GM20000 (cell line): ENCODE measurements around the gene KRT86.
A peak's percentile ranks its signal among the peaks of the same experiment; 100 is the strongest.

Experiments
- DNase-seq: peaks from one replicate; pipeline ENCODE4 v3.0.0; 2012; ENCODE audit warnings: low spot score
- TF ChIP-seq, protein P1 (sequence below): IDR thresholded peaks from 2 replicates; pipeline ENCODE4 v1.5.1; 2012; ENCODE audit warnings: mild to moderate bottlenecking, control low read depth; ENCODE audit errors: extremely low read depth, missing control alignments

KRT86 gene

DNA sequence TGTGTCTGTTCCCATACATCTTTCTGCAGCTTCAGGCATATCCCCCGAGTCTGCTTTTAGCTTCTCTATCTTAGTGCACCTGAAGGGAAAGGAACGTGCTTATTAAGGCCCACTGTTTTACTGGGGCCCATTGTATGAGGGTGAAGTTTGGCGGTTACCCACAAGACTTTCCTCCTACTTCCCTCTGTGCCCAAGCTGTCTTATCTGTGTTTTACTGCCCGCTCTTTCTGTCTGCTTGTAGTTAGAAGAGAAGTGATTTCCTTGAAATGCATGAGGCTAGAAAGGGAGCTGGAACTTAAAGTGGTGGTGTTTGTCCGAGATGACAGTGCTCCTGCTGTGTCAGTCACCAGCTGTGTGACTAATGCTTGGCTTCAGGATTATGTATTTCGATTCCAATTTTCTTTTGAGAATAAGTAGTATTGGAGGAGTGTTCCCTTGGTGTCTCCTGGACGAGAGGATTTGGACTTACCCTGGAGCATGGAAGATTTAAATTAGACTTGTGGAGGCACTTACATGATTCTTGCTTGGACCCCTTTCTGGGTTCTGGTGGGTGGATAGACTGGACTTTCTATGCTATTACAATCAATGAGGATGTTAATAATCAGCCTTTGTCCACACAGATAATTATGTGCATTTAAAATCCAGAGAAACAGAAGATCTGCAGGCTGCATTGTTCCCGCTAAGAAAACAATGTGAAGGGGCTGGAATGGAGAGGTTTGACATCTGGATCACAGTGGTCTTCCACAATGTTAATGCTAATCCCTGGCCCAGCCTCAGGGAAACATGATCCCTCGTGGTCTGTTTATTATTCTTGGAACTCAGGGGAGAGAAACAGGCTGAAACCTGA, 13.9 kb upstream of the KRT86 start:
- DNase-seq = no peak
- TF ChIP-seq, protein P1, sequence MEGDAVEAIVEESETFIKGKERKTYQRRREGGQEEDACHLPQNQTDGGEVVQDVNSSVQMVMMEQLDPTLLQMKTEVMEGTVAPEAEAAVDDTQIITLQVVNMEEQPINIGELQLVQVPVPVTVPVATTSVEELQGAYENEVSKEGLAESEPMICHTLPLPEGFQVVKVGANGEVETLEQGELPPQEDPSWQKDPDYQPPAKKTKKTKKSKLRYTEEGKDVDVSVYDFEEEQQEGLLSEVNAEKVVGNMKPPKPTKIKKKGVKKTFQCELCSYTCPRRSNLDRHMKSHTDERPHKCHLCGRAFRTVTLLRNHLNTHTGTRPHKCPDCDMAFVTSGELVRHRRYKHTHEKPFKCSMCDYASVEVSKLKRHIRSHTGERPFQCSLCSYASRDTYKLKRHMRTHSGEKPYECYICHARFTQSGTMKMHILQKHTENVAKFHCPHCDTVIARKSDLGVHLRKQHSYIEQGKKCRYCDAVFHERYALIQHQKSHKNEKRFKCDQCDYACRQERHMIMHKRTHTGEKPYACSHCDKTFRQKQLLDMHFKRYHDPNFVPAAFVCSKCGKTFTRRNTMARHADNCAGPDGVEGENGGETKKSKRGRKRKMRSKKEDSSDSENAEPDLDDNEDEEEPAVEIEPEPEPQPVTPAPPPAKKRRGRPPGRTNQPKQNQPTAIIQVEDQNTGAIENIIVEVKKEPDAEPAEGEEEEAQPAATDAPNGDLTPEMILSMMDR = no peak

DNA sequence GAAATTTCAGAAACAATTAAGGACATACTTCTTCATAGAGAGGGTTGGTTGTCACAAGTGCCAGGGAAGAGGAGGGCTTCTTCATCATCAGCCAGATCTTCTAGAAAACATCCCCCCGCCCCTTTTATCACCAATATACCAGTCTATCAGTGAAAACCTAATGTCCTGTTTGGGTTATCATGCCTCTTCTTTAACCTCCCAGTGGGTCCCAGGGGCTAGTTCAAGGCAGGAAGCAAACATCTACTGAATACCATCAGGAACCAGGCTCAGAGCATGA, 13.3 kb upstream of the KRT86 start:
- DNase-seq = peak; percentile 11
- TF ChIP-seq, protein P1 = no peak

DNA sequence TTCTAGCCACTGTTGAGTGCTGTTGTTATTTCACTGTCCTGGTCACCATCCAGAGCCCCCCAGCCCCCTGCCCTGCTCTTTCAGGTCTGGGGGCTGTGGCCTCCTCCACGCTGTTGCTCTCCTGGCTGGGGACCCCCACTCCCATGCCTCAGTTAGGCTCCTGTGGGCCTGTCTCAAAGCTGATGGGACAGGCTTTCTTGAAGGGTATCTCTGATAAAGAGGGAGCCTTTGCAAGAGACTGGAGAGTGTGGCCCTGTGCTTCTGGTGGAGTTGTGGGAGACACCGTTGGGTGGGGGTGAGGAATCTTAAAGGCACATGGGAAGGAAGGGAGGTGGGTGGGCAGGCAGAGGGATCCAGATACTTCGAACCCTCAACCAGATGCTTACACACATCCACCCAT, 12.2 kb upstream of the KRT86 start:
- TF ChIP-seq, protein P1 = no peak
- no peak for DNase-seq

DNA sequence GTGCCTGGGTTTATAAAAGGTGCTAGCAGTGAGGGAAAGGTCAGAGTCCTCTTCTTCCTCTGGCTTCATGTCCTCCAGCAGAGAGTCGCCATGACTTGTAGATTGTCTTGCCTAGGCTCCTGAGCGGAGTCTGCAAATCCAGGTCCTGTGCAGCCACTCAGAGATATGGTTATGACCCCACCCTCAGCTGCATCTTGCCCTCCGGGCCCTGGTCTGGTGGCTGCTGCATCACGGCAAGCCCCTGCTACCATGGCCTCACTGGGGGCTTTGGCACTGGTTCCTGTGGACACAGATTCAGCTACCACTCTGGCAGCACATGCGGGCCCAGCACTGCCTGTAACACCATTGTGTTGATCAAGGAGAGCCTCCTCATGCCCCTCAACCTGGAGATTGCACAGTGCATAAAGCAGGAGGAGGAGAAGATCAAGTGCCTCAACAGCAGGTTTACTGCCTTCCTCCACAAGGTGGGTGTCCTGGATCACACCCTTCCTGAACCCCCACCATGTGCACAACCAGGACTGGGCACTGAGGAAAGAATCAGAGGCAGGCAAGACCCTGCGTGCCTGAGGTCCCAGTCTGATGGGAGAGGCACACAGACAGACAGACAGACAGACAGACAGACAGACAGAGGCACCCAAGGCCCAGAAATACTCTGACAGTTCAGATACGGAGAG, 10.5 kb upstream of the KRT86 start:
- DNase-seq = no peak
- TF ChIP-seq, protein P1 = no peak

DNA sequence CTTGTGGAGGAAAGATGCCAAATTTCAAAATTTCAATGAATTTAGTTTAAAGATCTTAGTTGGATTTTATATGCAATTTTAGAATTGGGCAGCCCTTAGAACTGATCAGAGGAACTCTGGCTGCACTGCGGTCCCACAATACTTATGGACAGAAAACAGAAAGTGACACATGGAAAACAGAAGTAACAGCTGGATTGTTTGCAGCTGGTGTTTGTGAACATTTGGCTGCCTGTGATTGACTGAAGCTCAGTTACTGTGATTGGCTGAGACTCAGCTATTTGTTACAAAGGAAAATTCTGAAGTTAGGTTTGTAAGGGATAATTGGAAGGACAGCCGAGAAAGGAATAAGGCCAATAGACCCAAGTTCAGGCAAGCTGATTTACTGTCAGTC, 10.0 kb upstream of the KRT86 start:
- TF ChIP-seq, protein P1 = no peak
- DNase-seq = no peak

DNA sequence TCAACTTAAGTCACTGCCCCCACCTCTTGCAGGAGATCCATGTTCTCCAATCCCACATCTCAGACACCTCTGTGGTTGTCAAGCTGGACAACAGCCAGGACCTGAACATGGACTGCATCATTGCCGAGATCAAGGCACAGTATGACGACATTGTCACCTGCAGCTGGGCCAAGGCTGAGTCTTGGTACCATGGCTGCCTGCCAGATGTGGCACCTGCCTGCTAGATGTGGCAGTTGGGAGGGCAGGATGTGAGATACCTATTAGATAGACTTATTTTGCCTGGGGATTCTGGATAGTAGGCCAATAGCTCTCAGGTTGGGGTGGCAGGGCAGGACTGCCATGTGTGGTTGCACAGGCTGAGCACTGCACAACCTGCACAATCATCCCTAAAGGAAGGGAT, 7.9 kb upstream of the KRT86 start:
- TF ChIP-seq, protein P1 = no peak
- no peak for DNase-seq

DNA sequence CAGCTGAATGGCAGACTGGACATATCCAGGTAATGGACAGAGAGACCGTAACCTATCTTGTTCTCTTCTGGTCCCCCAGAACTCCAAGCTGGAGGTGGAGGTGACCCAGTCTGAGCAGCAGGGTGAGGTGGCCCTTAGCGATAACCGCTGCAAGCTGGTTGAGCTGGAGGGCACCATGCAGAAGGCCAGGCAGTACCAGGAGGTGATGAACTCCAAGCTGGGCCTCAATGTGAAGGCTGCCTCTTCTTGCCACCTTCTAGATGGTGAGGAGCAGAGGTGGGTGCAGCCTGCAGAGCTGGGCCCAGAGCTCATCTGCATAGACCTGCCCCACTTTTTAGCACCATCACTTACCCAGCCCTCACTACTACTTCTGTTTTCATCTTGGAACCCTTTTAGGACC, 7.2 kb upstream of the KRT86 start:
- TF ChIP-seq, protein P1 = no peak
- DNase-seq = no peak
